GM04504 (cell line): ENCODE results near the gene CIAO3.

ENCODE experiments used
- DNase-seq: peaks from one replicate; pipeline ENCODE4 v3.0.0-alpha.2; 2012; ENCODE audit warnings: low read depth

The CIAO3 gene

GRCh38 chr16:734981-735881 lies 5.6 kb downstream of the CIAO3 start:
- no peak for DNase-seq

- no peak for DNase-seq
These were observed 6.4 kb downstream of the CIAO3 start for GRCh38 chr16:734208-734980.

- DNase-seq, result no peak
These were observed 7.2 kb downstream of the CIAO3 start for GRCh38 chr16:733382-734207.

GRCh38 chr16:732936-733335 lies 7.9 kb downstream of the CIAO3 start:
- DNase-seq, result no peak

- DNase-seq, result no peak
These were observed 8.5 kb downstream of the CIAO3 start for GRCh38 chr16:732332-732731.

GRCh38 chr16:730666-731509 lies 9.9 kb downstream of the CIAO3 start:
- no peak for DNase-seq

- DNase-seq, result no peak
These were observed 10.8 kb downstream of the CIAO3 start for GRCh38 chr16:729768-730665.

GRCh38 chr16:728890-729744 lies 11.7 kb downstream of the CIAO3 start:
- no peak for DNase-seq

- DNase-seq, result no peak
These were observed 12.5 kb downstream of the CIAO3 start for GRCh38 chr16:728131-728889.

- no peak for DNase-seq
These were observed 13.4 kb downstream of the CIAO3 start for GRCh38 chr16:727291-727977.

- DNase-seq, result no peak
These were observed 14.1 kb downstream of the CIAO3 start, which contains the start of the genes CCDC78 and HAGHL for GRCh38 chr16:726438-727290. Gene CCDC78 (minus strand): TSS chr16:726443. CDS start chr16:726367, 76 bp downstream. Gene HAGHL (plus strand): TSS chr16:727106. CDS start chr16:727510, 404 bp downstream.

GRCh38 chr16:726188-726437 lies 14.7 kb downstream of the CIAO3 start:
- no peak for DNase-seq

GRCh38 chr16:725463-726187 lies 15.2 kb downstream of the CIAO3 start:
- no peak for DNase-seq

GRCh38 chr16:725041-725376 lies 15.8 kb downstream of the CIAO3 start:
- no peak for DNase-seq

GRCh38 chr16:724188-725040 lies 16.4 kb downstream of the CIAO3 start:
- no peak for DNase-seq

GRCh38 chr16:723695-724094 lies 17.1 kb downstream of the CIAO3 start:
- no peak for DNase-seq
